HG03469 (cell line): ENCODE results near the gene VCAM1.

Experiments
- ATAC-seq: cut with Tn5 transposase; IDR thresholded peaks from one replicate; pipeline ENCODE4 v1.9.1; 2021; ENCODE audit warnings: mild to moderate bottlenecking, moderate library complexity, moderate number of reproducible peaks; ENCODE audit not compliant: unreplicated experiment

The VCAM1 gene

GRCh38 chr1:100721526-100722207 is 2.1 kb downstream of the VCAM1 start:
- ATAC-seq: no peak

GRCh38 chr1:100722221-100722620 is 2.7 kb downstream of the VCAM1 start:
- ATAC-seq: no peak

- ATAC-seq: no peak
Measured at GRCh38 chr1:100724281-100724680, 4.7 kb downstream of the VCAM1 start.

- ATAC-seq: no peak
Measured at GRCh38 chr1:100730130-100730529, 10.6 kb downstream of the VCAM1 start.

GRCh38 chr1:100731309-100731708 is 11.8 kb downstream of the VCAM1 start:
- no peak for ATAC-seq

- no peak for ATAC-seq
Measured at GRCh38 chr1:100731758-100732157, 12.2 kb downstream of the VCAM1 start.

GRCh38 chr1:100734676-100735075 is 15.1 kb downstream of the VCAM1 start:
- no peak for ATAC-seq

GRCh38 chr1:100735244-100735643 is 15.7 kb downstream of the VCAM1 start:
- ATAC-seq: no peak

GRCh38 chr1:100736324-100736723 is 16.8 kb downstream of the VCAM1 start:
- ATAC-seq: no peak

GRCh38 chr1:100736746-100737145 is 17.2 kb downstream of the VCAM1 start:
- no peak for ATAC-seq

- ATAC-seq: no peak
Measured at GRCh38 chr1:100746542-100746932, 27.0 kb downstream of the VCAM1 start.

GRCh38 chr1:100747771-100748170 is 28.2 kb downstream of the VCAM1 start:
- no peak for ATAC-seq

GRCh38 chr1:100750005-100750885 is 30.7 kb downstream of the VCAM1 start:
- no peak for ATAC-seq

- ATAC-seq: no peak
Measured at GRCh38 chr1:100752791-100753190, 33.2 kb downstream of the VCAM1 start.

GRCh38 chr1:100757946-100758345 is 38.4 kb downstream of the VCAM1 start:
- no peak for ATAC-seq

- no peak for ATAC-seq
Measured at GRCh38 chr1:100759188-100759587, 39.6 kb downstream of the VCAM1 start.

- no peak for ATAC-seq
Measured at GRCh38 chr1:100760511-100760910, 41.0 kb downstream of the VCAM1 start.

GRCh38 chr1:100762461-100762860 is 42.9 kb downstream of the VCAM1 start:
- no peak for ATAC-seq

- ATAC-seq: no peak
Measured at GRCh38 chr1:100767176-100767890, 47.8 kb downstream of the VCAM1 start.

- no peak for ATAC-seq
Measured at GRCh38 chr1:100769323-100769722, 49.8 kb downstream of the VCAM1 start.

- ATAC-seq: no peak
Measured at GRCh38 chr1:100769906-100770646, 50.5 kb downstream of the VCAM1 start.
